Measurements from ENCODE around the gene DYNLRB2.

DNA sequence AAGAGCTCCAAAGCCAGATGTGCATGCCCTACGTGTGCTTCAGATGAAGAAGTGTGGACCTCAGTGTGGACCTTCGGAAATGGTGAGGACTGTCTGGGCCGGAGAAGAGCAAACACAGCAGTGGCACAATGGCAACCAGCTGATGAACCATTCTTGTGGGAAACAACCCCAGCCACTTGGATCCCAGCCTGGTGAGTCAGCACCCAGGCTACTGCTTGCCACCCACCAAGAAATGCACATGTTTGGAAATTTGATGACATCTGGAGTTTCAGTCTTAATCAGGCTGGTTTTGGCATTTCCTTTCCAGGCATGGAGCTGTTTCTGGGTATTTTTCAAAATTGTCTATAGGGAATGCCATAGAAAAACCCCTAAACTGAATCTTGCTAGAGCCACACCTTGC is 42.7 kb downstream of the DYNLRB2 start:
- TF ChIP-seq, protein P1, sequence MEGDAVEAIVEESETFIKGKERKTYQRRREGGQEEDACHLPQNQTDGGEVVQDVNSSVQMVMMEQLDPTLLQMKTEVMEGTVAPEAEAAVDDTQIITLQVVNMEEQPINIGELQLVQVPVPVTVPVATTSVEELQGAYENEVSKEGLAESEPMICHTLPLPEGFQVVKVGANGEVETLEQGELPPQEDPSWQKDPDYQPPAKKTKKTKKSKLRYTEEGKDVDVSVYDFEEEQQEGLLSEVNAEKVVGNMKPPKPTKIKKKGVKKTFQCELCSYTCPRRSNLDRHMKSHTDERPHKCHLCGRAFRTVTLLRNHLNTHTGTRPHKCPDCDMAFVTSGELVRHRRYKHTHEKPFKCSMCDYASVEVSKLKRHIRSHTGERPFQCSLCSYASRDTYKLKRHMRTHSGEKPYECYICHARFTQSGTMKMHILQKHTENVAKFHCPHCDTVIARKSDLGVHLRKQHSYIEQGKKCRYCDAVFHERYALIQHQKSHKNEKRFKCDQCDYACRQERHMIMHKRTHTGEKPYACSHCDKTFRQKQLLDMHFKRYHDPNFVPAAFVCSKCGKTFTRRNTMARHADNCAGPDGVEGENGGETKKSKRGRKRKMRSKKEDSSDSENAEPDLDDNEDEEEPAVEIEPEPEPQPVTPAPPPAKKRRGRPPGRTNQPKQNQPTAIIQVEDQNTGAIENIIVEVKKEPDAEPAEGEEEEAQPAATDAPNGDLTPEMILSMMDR (IDR thresholded peaks at IDR 0.05; ENCODE audit: insufficient read depth, low read length) = no peak
- no peak for TF ChIP-seq GABPA (IDR thresholded peaks at IDR 0.05; ENCODE audit: low read depth)
- no peak for TF ChIP-seq POLR2AphosphoS5 (IDR thresholded peaks at IDR 0.05; ENCODE audit: low read depth)

Measured in HL-60 (cell line).